ENCODE measurements around the gene CAMK2D. TPM values are rescaled to one million over a fixed set of nuclear protein-coding genes. Genes with fewer than 3 reads are reported as not detected.

Gene CAMK2D
- total and polyA plus RNA-seq, 8 donors, result 8.8 to 155 (median 64.5) TPM

DNA sequence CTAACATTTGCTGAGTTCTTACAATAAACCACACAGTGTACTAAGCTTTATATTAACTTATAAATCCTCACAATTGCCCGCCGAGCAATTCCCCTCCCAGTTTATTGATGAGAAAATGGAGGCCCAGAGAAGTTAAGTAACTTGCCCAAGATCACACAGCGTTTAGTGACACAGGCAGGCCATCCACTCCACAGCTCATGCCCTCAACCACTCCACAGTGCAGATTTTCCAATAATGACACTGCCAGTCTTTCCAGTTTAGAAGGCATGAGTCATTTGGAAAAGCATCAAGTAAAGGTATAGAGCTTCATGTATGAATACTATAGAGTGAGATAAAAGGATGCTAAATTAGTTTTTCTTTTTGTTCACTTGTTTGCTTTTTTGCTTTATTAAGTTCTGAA is 208.5 kb downstream of the CAMK2D start:
- WGBS, 5 donors, result 92 to 97% (median 94%) methylated on average over 3 of the region's 3 CpGs
- intact Hi-C loops (cut with DNase I; ENCODE audit: low total_unique reads), result no loop called here
- TF ChIP-seq EP300 (IDR thresholded peaks at IDR 0.05), result no peak
- TF ChIP-seq, protein P1, sequence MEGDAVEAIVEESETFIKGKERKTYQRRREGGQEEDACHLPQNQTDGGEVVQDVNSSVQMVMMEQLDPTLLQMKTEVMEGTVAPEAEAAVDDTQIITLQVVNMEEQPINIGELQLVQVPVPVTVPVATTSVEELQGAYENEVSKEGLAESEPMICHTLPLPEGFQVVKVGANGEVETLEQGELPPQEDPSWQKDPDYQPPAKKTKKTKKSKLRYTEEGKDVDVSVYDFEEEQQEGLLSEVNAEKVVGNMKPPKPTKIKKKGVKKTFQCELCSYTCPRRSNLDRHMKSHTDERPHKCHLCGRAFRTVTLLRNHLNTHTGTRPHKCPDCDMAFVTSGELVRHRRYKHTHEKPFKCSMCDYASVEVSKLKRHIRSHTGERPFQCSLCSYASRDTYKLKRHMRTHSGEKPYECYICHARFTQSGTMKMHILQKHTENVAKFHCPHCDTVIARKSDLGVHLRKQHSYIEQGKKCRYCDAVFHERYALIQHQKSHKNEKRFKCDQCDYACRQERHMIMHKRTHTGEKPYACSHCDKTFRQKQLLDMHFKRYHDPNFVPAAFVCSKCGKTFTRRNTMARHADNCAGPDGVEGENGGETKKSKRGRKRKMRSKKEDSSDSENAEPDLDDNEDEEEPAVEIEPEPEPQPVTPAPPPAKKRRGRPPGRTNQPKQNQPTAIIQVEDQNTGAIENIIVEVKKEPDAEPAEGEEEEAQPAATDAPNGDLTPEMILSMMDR (IDR thresholded peaks at IDR 0.05), result no peak
- no peak for TF ChIP-seq POLR2A (IDR thresholded peaks at IDR 0.05)
- no peak for TF ChIP-seq POLR2AphosphoS5 (IDR thresholded peaks at IDR 0.05)

DNA sequence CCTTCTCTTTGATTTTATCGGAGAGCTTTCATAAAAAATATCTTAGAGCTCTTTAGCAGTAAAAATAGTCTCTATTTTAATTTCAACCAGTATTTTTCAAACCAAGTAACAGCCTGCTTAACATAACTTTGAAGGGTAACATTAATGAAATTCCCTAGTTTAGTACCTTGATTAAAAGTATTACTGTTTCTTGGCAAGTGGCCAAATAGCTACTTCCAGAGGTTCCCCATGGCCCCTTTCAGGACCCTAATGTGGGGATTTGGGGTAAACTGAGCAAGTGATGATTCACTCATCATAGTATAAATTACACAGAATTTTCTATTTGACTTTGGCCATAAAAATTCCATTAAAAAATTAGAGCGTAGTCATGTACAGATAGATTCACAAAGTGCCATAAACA is 211.0 kb downstream of the CAMK2D start:
- Histone ChIP-seq H3K4me3 (no peak overlapping the region), H3K36me3 (peaks cover 0 to 10% (median 3%) of the 10 kb centered on the region in 4 donors), H3K27ac (no peak overlapping the region), H3K9me3 (no peaks in the 10 kb centered on the region), H3K27me3 (no peaks in the 10 kb centered on the region), H3K4me1 (peaks cover 5 to 18% (median 12%) of the 10 kb centered on the region in 4 donors)
- intact Hi-C loops (cut with DNase I; ENCODE audit: low total_unique reads), result no loop called here
- TF ChIP-seq EP300 (IDR thresholded peaks at IDR 0.05), result no peak
- TF ChIP-seq, protein P1 (IDR thresholded peaks at IDR 0.05), result no peak
- TF ChIP-seq POLR2AphosphoS5 (IDR thresholded peaks at IDR 0.05), result no peak
- TF ChIP-seq POLR2A (IDR thresholded peaks at IDR 0.05), result no peak
- 97 to 100% (median 99%) methylated on average over 2 of the region's 2 CpGs for WGBS, 5 donors
- no peak for DNase-seq

More for the DNA sequence above, 208.5 kb downstream of the CAMK2D start:
- H3K4me1 ChIP-seq, result peaks cover 4 to 15% (median 12%) of the 10 kb centered on the region in 4 donors
- no peaks in the 10 kb centered on the region for H3K9me3 ChIP-seq
- H3K27ac ChIP-seq, result no peak overlapping the region
- H3K36me3 ChIP-seq, result peaks cover 0 to 10% (median 3%) of the 10 kb centered on the region in 4 donors
- H3K4me3 ChIP-seq, result no peak overlapping the region
- DNase-seq, result no peak
- no peaks in the 10 kb centered on the region for H3K27me3 ChIP-seq

DNA sequence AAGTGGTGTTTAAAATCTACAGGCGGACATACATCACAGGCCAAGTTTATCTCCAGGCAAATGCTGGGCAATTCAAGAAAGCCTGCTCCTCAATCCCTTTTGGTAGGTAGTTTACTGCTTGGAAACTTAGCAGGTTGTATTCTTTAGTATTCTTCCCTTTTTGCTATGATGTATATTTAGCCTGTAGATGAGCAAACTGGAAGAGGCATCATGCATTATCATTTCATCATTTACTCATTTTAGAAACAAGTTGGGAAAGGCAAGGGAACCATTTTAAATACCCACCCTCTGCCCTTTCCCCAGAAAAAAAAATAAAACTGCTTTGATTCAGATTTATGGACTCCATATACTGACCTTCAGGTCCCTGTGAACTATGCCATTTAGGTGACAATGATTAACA is 213.2 kb downstream of the CAMK2D start:
- Histone ChIP-seq H3K4me1 (peaks cover 5 to 18% (median 12%) of the 10 kb centered on the region in 4 donors), H3K27me3 (no peaks in the 10 kb centered on the region), H3K4me3 (no peak overlapping the region), H3K27ac (peak overlapping the region; percentile 53 to 82 (median 74)), H3K36me3 (peaks cover 0 to 10% (median 3%) of the 10 kb centered on the region in 4 donors), H3K9me3 (no peaks in the 10 kb centered on the region)
- TF ChIP-seq POLR2A (IDR thresholded peaks at IDR 0.05) (no peak), POLR2AphosphoS5 (IDR thresholded peaks at IDR 0.05) (no peak), EP300 (IDR thresholded peaks at IDR 0.05) (no peak)
- TF ChIP-seq, protein P1 (IDR thresholded peaks at IDR 0.05), result no peak
- WGBS, 5 donors, result 85 to 91% (median 89%) methylated on average over 1 of the region's 1 CpG
- intact Hi-C loops (cut with DNase I; ENCODE audit: low total_unique reads), result no loop called here
- no peak for DNase-seq

DNA sequence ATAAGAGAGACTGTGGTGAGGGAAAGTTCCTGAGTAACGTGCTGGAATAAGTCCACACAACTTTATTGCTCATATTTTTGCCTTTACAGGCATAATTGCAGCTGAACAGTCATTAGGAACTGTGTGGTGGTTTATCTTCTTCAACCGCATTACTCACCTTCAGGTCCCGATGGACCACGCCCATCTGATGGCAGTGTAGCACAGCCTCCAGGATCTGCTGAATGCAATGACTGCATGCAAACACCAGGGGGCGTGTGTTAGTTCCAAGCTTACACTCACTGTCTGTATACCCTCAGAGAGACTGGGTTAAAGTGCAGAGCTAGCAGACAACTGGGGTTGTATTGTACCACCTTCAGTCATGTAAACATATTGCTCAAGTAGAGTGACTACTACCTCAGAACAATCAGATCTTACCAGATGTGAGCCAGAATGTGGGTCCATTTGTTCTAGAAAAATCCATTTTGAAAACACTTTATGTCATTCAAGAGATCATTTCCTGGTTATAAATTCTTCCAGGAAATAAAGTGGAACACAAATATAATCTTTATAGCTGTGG is 214.0 kb downstream of the CAMK2D start:
- Histone ChIP-seq H3K9me3 (no peaks in the 10 kb centered on the region), H3K27me3 (no peaks in the 10 kb centered on the region), H3K36me3 (peaks cover 0 to 13% (median 3%) of the 10 kb centered on the region in 4 donors), H3K4me3 (no peak overlapping the region), H3K27ac (peak overlapping the region in 4 of 5 donors; percentile 53 to 78 (median 72)), H3K4me1 (peaks cover 5 to 18% (median 12%) of the 10 kb centered on the region in 4 donors)
- peak; percentile 91 to 96 for DNase-seq
- TF ChIP-seq EP300 (IDR thresholded peaks at IDR 0.05) (no peak), POLR2AphosphoS5 (IDR thresholded peaks at IDR 0.05) (peak in 2 of 3 donors; percentile 53 to 92), POLR2A (IDR thresholded peaks at IDR 0.05) (no peak)
- TF ChIP-seq, protein P1 (IDR thresholded peaks at IDR 0.05), result peak in 6 of 7 experiments; percentile 72 to 99 (median 98)
- WGBS, 5 donors, result 13 to 16% (median 15%) methylated on average over 4 to 5 of the region's 5 CpGs
- intact Hi-C loops (cut with DNase I; ENCODE audit: low total_unique reads), result no loop called here

All from stomach (tissue), 9 donors.